Activated naive CD8-positive, alpha-beta T cell treated with anti-CD3 and anti-CD28 coated beads, Interleukin-2, amount 50 U/mL, for 24 hours (primary cell): ENCODE results near the gene FHOD1.

ENCODE experiments used
- ATAC-seq: fragments of 150-1000 bp; cut with Tn5 transposase; one replicate; pipeline ENCODE4 v1.10.0; 2021
- DNase-seq: peaks from one replicate; pipeline ENCODE4 v3.0.0; 2021
- H3K27ac Mint-ChIP-seq: one replicate; pipeline ENCODE4 v1.8.0; 2021; ENCODE audit warnings: mild to moderate bottlenecking, mixed read lengths
- H3K27me3 Mint-ChIP-seq: one replicate; pipeline ENCODE4 v1.8.0; 2021; ENCODE audit warnings: mixed read lengths
- H3K36me3 Mint-ChIP-seq: one replicate; pipeline ENCODE4 v1.8.0; 2021; ENCODE audit warnings: low read depth, mixed read lengths
- H3K4me1 Mint-ChIP-seq: one replicate; pipeline ENCODE4 v1.8.0; 2021; ENCODE audit warnings: mixed read lengths
- H3K4me3 Mint-ChIP-seq: one replicate; pipeline ENCODE4 v1.8.0; 2021; ENCODE audit warnings: mild to moderate bottlenecking, moderate library complexity, mixed read lengths
- H3K9me3 Mint-ChIP-seq: one replicate; pipeline ENCODE4 v1.8.0; 2021; ENCODE audit warnings: mixed read lengths

The FHOD1 gene

GRCh38 chr16:67181346-67181745 lies 65.9 kb downstream of the FHOD1 start:
- ATAC-seq: no peak
- Mint-ChIP-seq H3K4me1 (peaks cover 27% of the 10 kb centered on the region), H3K36me3 (no peaks in the 10 kb centered on the region), H3K27me3 (peaks cover 35% of the 10 kb centered on the region), H3K27ac (no peak overlapping the region), H3K9me3 (no peaks in the 10 kb centered on the region), H3K4me3 (no peak overlapping the region)
- no peak for DNase-seq

DNA sequence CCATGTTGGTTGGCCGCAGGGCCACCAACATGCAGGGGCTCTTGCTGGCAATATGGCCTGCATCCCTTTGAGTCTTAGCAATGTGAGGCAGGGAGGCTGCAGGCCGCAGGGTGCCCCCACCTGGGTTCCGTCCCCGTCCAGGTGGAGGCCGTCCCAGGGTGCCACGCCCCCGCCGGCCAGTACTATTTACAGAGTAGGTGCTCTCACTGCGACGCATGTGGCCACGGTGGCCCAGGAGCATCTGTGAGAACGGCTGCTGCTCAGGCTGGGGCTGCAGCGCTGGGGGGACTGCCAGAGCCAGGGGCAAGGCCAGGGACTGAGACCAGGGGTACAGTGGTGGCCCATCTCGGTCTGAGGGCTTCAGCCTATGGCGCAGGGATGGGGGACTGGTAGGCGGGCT lies 67.1 kb downstream of the FHOD1 start:
- Mint-ChIP-seq H3K27me3 (peaks cover 40% of the 10 kb centered on the region), H3K4me3 (no peak overlapping the region), H3K9me3 (no peaks in the 10 kb centered on the region), H3K36me3 (no peaks in the 10 kb centered on the region), H3K4me1 (peaks cover 20% of the 10 kb centered on the region), H3K27ac (no peak overlapping the region)
- no peak for ATAC-seq
- no peak for DNase-seq

GRCh38 chr16:67179421-67180080 lies 67.7 kb downstream of the FHOD1 start:
- DNase-seq (no peak), ATAC-seq (no peak)
- no peak overlapping the region for H3K4me3 Mint-ChIP-seq

More at GRCh38 chr16:67179421-67180080, 67.7 kb downstream of the FHOD1 start:
- Mint-ChIP-seq H3K9me3 (no peaks in the 10 kb centered on the region), H3K27ac (no peak overlapping the region), H3K27me3 (peaks cover 38% of the 10 kb centered on the region), H3K4me1 (peaks cover 15% of the 10 kb centered on the region), H3K36me3 (no peaks in the 10 kb centered on the region)
